Activated CD8-positive, alpha-beta memory T cell treated with anti-CD3 and anti-CD28 coated beads for 24 hours (primary cell): Measurements from ENCODE around the gene RHOD.
A peak's percentile ranks its signal among the peaks of the same experiment; 100 is the strongest.

Source experiments
- DNase-seq: peaks from one replicate; pipeline ENCODE4 v3.0.0-alpha.2; 2020

The RHOD gene

GRCh38 chr11:67062526-67063373 lies 6.1 kb downstream of the RHOD start:
- DNase-seq = no peak

- no peak for DNase-seq
Measured at GRCh38 chr11:67066333-67066709, 9.7 kb downstream of the RHOD start.

- peak; percentile 88 for DNase-seq
Measured at GRCh38 chr11:67071420-67072284, 15.0 kb downstream of the RHOD start.

GRCh38 chr11:67072295-67072694 lies 15.6 kb downstream of the RHOD start:
- no peak for DNase-seq

GRCh38 chr11:67073908-67074307 lies 17.3 kb downstream of the RHOD start:
- DNase-seq = no peak

- no peak for DNase-seq
Measured at GRCh38 chr11:67076202-67076601, 19.6 kb downstream of the RHOD start.

GRCh38 chr11:67079065-67079705 lies 22.5 kb downstream of the RHOD start:
- no peak for DNase-seq

GRCh38 chr11:67082071-67082791 lies 25.6 kb downstream of the RHOD start:
- DNase-seq = peak; percentile 62

- no peak for DNase-seq
Measured at GRCh38 chr11:67083786-67084366, 27.2 kb downstream of the RHOD start.

- DNase-seq = no peak
Measured at GRCh38 chr11:67085617-67086016, 29.0 kb downstream of the RHOD start.

- no peak for DNase-seq
Measured at GRCh38 chr11:67090717-67091116, 34.1 kb downstream of the RHOD start.

GRCh38 chr11:67095214-67095507 lies 38.5 kb downstream of the RHOD start:
- DNase-seq = no peak

GRCh38 chr11:67098799-67099429 lies 42.3 kb downstream of the RHOD start:
- DNase-seq = no peak

GRCh38 chr11:67099831-67100324 lies 43.2 kb downstream of the RHOD start:
- DNase-seq = no peak

- DNase-seq = no peak
Measured at GRCh38 chr11:67102664-67103063, 46.0 kb downstream of the RHOD start.

- no peak for DNase-seq
Measured at GRCh38 chr11:67105964-67106363, 49.3 kb downstream of the RHOD start.

- no peak for DNase-seq
Measured at GRCh38 chr11:67111261-67111660, 54.6 kb downstream of the RHOD start.

- DNase-seq = peak; percentile 68
Measured at GRCh38 chr11:67113231-67113721, 56.6 kb downstream of the RHOD start.

- no peak for DNase-seq
Measured at GRCh38 chr11:67114275-67114896, 57.7 kb downstream of the RHOD start.

- DNase-seq = no peak
Measured at GRCh38 chr11:67116758-67117105, 60.1 kb downstream of the RHOD start.

- no peak for DNase-seq
Measured at GRCh38 chr11:67117176-67117575, 60.5 kb downstream of the RHOD start.
